GM13977 (cell line): Measurements from ENCODE around the gene KCTD7.
"Not testable (repeated sequence)": the region's sequence is repeated elsewhere in the genome, so short reads cannot be mapped to it uniquely, and the experiment has no call there.

Experiments
- DNase-seq: peaks from one replicate; pipeline ENCODE4 v3.0.0; 2012; ENCODE audit warnings: low spot score
- in situ Hi-C: fragments of 300-500 bp; cut with MboI; formaldehyde crosslinking; loops from one replicate; pipeline ENCODE4 v1.12.0; 2022; ENCODE audit warnings: low sequenced_read_pairs, low pct_unique_long_range_greater_than_20kb, mixed read lengths, inconsistent platforms; ENCODE audit not compliant: unreplicated experiment
- TF ChIP-seq, protein P1 (sequence below): IDR thresholded peaks from 2 replicates; pipeline ENCODE4 v1.5.1; 2012; ENCODE audit warnings: mild to moderate bottlenecking, control low read depth; ENCODE audit not compliant: insufficient read depth; ENCODE audit errors: extremely low read depth, missing control alignments

Gene KCTD7

DNA sequence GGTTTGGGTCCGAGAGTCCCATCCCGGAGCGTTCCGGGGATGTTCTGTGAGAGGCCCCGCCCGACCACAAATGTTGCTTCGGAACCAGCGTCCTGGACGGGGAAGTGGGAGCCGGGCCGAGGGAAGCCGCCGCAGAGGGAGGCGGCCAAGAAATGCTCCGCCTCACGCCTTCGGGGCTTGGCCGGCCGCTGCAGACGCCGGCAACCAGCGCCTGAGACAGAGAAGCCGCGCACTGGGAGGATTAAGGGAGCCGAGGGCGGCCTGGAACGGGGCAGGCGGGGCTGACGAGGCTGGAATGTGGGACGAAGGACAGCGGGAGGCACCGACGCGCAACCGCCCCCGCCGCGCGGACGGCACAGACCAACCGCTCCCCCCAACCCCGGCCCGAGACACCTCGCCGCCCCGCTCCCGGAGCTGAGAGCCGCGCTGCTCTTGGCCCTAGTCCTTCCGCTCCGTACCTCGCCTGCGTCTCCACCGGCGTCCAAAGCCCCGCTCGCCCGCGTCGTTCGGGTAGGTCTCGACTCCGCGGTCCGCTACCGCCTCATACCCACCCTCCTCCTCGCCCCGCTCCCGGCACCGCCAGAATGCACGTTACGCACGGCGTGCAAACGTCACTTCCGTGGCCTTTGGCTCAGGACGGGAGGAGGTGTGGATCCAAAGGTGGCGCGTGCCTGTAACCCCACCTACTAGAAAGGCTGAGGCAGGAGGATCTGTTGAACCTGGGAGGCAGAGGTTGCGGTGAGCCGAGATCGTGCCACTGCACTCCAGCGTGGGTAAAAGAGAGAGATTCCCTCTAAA lies 36.7 kb upstream of the KCTD7 start:
- in situ Hi-C loops = no loop called here
- DNase-seq = peak; percentile 94
- TF ChIP-seq, protein P1, sequence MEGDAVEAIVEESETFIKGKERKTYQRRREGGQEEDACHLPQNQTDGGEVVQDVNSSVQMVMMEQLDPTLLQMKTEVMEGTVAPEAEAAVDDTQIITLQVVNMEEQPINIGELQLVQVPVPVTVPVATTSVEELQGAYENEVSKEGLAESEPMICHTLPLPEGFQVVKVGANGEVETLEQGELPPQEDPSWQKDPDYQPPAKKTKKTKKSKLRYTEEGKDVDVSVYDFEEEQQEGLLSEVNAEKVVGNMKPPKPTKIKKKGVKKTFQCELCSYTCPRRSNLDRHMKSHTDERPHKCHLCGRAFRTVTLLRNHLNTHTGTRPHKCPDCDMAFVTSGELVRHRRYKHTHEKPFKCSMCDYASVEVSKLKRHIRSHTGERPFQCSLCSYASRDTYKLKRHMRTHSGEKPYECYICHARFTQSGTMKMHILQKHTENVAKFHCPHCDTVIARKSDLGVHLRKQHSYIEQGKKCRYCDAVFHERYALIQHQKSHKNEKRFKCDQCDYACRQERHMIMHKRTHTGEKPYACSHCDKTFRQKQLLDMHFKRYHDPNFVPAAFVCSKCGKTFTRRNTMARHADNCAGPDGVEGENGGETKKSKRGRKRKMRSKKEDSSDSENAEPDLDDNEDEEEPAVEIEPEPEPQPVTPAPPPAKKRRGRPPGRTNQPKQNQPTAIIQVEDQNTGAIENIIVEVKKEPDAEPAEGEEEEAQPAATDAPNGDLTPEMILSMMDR = no peak

DNA sequence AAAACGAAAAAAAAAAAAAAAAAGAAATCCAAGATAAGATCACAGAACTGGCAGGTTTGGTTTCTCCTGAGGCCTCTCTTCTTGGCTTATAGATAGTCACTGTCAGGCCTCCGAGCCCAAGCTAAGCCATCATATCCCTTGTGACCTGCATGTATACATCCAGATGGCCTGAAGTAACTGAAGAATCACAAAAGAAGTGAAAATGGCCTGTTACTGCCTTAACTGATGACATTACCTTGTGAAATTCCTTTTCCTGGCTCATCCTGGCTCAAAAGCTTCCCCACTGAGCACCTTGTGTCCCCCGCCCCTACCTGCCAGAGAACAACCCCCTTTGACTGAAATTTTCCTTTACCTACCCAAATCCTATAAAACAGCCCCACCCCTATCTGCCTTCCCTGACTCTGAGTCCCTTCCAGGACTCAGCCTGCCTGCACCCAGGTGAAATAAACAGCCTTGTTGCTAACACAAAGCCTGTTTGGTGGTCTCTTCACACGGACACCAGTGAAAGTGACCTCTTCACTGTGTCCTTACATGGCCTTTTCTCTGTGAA lies 36.0 kb upstream of the KCTD7 start:
- in situ Hi-C loops = not testable (repeated sequence)

DNA sequence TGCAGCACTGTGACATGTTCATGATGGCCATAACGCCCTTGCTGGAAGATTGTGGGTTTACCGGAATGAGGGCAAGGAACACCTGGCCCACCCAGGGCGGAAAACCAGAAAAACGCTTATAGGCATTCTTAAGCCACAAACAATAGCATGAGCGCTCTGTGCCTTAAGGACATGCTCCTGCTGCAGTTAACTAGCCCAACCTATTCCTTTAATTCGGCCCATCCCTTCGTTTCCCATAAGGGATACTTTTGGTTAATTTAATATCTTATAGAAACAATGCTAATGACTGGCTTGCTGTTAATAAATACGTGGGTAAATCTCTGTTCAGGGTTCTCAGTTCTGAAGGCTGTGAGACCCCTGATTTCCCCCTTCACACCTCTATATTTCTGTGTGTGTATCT lies 34.6 kb upstream of the KCTD7 start:
- in situ Hi-C loops, DNase-seq: not testable (repeated sequence)

More for the DNA sequence above, 36.0 kb upstream of the KCTD7 start:
- not testable (repeated sequence) for DNase-seq

DNA sequence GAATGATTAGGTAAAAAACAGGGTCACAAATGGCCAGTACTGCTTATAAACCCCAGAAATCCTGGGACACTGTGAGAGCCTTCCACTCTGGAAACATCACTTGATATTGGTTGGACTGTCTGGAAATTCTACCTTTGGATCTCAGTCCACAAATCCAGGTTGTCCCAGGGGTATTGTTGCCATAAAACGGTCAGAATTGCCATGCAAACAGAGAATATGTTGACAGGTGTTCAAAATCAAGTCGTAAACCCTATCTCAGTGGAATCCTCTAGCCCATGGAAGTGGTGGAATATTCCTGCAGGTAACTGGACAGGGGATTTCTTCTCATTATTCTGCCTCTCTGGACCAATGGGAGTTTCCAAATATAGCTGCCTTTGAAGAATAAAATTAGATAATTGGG lies 31.2 kb upstream of the KCTD7 start:
- in situ Hi-C loops = no loop called here
- DNase-seq = no peak
- TF ChIP-seq, protein P1 = no peak

DNA sequence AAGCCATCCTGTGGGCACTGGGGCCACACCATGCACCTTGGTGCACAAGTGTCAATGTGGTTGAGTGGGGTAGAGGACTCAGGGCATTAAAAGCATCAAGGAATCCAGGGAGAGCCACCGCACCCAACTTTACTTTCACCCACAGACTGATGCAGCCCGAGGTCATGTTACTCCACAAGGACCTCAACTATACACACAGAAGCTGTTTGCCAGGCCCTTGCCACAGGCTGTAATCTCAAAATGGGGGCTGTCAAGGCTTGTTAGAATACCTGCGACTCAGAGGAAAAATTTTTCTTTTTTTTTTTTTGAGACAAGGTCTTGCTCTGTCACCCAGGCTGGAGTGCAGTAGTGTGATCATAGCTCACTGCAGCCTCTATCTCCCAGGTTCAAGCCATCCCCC lies 26.5 kb upstream of the KCTD7 start:
- DNase-seq = no peak
- TF ChIP-seq, protein P1 = no peak
- in situ Hi-C loops = no loop called here

DNA sequence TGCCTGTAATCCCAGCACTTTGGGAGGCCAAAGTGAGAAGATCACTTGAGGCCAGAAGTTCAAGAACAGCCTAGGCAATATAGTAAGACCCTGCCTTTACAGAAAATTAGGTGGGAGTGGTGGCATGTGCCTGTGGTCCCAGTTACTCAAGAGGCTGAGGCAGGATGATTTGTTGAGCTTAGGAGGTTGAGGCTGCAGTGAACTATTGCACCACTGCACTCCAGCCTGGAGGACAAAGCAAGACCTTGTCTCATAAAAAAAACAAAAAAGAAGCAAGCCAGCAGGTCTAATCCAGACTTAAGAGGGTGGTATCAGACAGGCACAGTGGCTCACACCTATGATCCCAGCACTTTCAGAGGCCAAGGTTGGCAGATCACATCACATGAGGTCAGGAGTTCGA lies 24.5 kb upstream of the KCTD7 start:
- in situ Hi-C loops = no loop called here
- no peak for DNase-seq
- TF ChIP-seq, protein P1 = no peak

DNA sequence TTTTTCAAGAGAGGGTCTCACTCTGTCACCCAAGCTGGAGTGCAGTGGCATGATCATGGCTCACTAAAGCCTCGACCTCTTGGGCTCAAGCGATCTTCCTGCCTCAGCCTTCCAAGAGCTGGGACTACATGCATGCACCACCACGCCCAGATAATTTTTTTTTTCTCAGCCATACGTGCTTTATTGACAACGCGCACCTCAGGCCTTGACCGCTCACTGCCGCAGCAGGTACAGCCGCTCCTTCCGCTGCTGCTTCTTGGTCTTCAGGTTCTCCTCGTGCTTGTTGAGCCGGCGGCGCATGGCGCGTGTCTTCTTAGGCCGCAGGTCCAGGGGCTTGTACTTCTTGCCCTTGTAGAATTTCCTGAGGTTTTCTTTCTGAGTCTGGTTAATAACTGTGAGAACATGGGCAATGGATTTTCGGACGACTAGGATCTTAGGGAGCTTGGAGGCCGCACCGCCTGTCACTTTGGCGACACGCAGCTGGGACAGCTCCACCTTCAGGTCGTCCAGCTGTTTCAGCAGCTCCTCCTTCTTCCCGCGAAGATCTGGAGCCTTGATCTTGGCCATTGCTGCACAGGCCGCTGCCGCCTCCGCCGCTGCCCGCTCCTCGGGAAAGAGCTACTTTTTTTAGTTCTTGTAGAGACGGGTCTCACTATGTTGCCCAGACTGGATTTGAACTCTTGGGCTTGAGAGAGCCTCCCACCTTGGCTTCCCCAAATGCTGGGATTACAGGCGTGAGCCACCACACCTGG lies 22.0 kb upstream of the KCTD7 start:
- in situ Hi-C loops, DNase-seq: not testable (repeated sequence)

DNA sequence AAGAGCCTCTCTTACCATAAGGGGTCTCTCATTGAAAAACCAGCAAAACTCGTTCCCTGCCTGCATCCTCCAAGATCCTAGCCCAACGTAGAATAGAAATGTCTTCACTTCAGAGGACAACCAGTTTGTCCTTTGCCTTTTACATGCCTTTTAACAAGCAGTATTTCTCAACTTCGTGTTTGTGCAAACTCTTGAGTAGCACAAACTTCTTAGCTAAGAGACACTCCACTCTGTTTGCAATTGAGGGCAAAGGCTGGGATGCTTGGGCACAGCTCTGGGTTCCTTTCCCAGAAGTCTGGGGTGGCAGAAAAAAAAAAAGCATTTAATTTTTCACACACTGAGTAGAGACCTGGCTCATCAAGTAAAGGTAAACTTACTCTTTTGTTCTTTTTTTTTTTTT lies 19.5 kb upstream of the KCTD7 start:
- in situ Hi-C loops = no loop called here
- DNase-seq = no peak
- TF ChIP-seq, protein P1 = no peak

DNA sequence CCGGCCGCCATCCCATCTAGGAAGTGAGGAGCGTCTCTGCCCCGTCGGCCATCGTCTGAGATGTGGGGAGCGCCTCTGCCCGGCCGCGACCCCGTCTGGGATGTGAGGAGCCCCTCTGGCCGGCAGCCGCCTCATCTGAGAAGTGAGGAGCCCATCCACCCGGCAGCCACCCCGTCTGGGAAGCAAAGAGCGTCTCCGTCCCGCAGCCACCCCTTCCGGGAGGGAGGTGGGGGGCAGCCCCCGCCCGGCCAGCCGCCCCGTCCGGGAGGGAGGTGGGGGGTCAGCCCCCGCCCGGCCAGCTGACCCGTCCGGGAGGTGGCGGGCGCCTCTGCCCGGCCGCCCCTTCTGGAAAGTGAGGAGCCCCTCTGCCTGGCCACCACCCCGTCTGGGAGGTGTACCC lies 14.1 kb upstream of the KCTD7 start:
- DNase-seq, in situ Hi-C loops: not testable (repeated sequence)
